Kidney glomerular epithelial cell (primary cell): ENCODE measurements around the gene ZNF865.

Experiments
- DNase-seq: peaks from one replicate; lab custom pipeline; 2025; lab: John Stamatoyannopoulos, UW

The ZNF865 gene

DNA sequence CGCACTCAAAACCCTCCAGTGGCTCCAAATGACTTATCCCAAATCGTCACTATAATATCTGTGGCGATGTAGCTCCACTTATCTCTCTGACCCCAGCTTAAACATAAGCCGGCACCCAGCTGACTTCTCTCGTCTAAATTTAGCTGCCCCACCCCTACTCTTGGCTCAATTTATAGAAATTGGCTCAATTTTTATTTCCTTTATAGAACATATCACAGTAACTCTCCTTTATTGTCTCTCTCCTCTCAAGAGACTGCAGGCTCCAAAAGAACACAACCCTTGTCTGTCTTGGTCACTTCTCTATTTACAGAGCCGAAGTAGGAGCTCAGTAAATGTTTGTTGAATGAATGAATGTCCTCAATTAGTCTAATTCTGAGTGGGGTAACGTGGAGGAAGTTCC is 18.1 kb downstream of the ZNF865 start:
- no peak for DNase-seq

DNA sequence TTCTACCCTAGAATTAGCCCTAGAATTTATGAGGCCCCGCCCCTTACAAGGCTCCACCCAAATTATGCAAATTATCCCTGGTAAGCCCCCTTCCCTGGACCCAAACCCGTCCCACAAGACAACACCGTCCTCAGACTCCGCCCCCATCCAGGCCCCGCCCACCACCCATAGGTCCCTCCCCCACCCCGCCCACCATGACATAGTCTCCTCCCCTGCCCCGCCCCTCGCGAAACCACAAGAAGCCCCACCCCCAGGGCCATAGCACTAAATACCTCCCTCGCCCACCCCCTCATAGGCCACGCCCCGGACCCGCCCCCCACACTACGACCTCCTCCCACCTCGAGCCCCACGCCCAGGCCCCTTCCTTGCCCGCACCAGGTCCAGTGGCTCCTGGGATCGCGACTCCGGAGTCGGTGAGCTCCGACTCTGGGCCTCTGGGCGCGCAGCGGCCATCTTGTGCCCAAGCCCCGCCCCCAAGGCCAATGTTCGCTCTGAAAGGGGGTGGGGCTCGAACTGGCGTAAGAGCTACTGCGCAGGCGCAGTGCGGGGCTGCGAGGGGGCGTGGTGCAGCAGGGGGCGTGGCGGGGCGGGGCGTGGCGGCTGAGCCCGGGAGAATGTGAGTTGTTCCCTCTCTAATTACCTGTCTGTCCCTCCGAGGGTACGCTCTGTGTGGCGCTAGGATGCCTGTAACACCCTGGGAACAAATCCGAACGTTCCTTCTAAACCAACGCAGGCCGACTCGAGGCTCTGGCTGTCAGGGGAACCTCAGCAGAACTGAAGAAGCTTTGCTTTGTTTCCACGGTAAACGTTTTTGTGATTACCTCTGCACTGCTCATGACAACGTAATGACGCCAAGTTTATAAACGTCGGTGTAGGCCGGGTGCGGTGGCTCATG is 18.9 kb downstream of the ZNF865 start, which contains the start of gene ZNF784:
Gene ZNF784 (minus strand): TSS at position 458 of the 895 bp plus-strand sequence. CDS start 5 bp downstream, at position 453.
- DNase-seq = peak; percentile 75

DNA sequence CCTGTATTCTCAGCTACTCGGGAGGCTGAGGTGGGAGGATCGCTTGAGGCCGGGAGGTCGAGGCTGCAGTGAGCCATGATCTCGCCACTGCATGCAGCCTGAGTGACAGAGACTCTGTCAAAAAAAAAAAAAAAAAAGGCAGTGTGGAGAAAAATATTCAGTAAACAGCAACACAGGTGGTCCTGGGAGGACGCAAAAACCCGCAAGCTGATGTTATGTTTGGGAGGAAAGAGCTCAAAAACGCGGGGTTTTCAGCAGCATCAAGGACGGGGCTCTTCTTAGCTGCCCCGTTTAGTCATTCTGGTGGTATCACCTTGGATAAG is 19.5 kb downstream of the ZNF865 start:
- DNase-seq = no peak

DNA sequence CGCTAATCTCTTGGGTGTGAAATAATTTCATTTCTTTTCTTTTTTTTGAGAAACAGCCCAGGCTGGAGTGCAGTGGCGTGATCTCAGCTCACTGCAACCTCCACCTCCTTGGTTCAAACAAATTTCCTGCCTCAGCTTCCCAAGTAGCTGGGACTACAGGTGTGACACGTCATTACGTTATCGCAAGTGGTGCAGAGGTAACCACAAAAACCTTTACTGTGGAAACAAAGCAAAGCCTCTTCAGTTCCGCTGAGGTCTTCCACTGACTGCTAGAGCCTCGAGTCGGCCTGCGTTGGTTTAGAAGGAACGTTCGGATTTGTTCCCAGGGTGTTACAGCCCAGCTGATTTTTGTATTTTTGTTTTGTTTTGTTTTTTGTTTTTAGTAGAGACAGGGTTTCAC is 20.9 kb downstream of the ZNF865 start:
- DNase-seq = no peak

DNA sequence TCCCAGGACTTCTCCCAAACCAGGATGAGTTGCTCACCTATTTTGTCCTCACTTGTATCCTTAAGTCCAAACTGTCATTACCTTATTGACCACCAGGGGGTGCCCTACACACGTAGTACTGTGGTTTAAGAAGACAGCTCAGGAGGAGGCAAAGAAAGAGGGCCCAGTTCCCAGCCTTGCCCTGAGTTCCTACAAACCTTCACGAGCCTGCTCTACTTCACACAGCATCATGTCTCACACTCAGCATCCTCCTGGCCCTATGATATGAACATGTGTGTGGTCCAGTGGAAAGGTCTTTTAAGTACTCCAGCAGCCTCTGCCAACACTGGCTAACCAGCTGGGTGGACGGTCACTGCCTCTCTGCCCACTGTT is 27.0 kb downstream of the ZNF865 start:
- peak; percentile 86 for DNase-seq

DNA sequence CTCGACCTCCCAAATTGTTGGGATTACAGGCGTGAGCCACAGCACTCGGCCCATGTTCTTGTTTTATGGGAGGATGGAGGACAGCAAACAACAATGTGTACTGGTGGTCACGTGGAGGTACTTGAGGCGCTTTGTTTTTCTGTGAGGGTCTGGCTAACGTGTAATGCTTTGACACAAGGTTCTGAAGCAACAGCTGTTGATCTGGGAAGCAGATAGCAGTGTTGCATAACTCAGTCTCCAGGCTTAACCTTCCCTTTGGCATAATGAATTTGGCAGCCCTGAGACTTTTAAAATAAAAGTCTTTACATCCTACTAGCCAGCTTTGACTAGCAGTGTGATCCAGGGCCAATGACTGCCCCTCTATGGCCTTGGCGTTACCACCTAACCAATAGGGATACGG is 28.4 kb downstream of the ZNF865 start:
- DNase-seq = no peak

DNA sequence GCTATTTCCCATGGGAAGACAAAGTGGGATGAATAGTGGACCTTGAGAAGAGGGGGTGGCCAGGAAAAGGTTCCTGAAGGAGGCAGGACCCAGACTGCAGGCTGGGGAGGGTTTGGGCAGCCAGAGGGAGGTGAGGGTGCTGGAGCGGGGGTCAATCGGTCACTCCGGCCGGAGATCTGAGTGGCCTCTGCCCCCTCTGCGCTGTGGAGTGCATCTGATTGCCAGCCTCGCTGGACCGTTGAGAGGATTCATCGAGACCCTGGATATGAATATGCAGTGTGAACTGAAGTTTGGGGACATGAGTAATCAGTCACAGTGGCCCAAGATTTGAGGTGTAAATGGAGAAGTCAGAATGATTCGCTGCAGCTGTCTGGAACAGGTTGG is 29.9 kb downstream of the ZNF865 start:
- no peak for DNase-seq

DNA sequence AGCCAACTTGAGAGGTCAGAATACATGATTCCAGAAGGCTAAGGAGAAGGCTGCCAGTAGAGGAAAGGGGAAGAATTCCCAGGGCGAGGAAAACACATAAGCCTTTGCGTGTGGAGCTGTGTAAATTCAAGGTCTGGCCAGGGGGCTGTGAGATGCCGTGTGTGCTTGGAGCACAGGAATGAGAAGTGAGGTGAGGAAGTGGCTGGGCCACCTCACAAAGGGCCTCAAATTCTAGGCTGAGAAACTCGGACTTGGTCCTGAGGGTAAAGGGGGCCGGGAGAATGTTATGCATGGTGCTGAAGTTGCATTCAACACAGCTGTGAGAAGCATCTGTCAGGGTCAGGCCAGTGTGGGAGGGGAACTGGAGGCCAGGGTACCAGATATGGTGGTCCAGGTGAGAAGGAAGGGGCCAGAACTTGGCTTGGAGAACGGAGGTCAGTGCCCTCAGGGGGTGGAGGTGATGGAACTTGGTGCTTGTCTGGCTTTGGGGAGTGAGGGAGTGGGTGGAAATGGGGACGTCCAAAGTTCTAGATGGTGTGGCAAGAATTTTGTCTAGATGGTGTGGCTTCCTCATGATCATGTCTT is 30.5 kb downstream of the ZNF865 start:
- DNase-seq = no peak

DNA sequence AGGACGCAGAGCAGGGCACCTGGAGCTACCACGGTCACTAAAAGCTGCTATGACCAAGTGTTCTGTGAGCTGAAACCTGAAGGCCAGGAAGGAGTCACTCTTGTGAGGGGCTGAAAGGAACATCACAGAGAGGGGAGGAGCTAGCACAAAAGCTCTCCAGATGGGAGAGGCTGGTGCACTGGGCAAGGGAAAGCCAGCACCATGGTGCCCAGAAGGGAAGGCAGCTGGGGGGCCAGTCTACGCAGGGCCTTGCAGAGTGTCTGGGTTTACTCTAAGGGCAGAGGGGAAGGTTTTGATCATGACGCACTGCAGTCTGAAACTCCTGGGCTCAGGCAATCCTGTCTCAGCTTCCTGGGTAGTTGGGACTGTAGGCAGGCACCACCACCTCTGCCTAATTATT is 31.3 kb downstream of the ZNF865 start:
- no peak for DNase-seq

DNA sequence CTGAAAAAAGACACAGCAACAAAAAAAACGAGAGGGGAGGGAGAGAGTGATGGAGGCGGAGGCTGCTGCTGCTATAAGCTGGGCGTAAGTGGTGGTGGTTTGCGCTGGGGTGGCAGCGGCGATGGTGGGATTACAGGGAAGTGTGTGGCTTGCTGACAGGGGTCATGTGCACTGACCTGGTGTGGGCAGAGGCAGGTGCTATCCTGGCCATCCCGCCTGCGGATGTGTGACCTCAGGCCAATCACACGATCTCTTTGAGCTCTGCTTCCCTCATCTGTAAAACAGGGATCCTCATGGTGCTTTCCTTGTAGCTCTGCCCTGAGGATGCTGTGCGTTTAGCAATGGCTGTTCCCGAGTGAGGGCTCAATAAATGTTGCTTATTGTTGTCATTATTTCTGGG is 32.1 kb downstream of the ZNF865 start:
- no peak for DNase-seq

DNA sequence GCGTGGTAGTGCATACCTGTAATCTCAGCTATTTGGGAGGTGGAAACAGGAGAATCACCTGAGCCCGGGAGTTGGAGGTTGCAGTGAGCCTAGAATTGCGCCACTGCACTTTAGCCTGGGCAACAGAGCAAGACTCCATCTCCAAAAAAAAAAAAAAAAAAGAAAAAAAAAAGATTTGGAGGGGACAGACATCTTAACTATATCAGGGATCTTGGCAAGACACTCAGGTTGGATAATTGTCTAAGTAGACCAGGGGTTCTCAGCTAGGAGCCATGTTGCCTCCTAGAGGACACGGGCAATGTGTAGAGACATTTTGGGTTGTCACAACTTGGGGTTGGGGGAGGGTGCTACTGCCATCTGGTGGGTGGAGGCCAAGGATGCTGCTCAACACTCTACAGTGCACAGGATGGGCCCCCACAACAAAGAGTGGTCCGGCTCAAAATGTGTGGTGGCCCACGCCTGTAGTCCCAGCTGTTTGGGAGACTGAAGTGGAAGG is 33.5 kb downstream of the ZNF865 start:
- no peak for DNase-seq

DNA sequence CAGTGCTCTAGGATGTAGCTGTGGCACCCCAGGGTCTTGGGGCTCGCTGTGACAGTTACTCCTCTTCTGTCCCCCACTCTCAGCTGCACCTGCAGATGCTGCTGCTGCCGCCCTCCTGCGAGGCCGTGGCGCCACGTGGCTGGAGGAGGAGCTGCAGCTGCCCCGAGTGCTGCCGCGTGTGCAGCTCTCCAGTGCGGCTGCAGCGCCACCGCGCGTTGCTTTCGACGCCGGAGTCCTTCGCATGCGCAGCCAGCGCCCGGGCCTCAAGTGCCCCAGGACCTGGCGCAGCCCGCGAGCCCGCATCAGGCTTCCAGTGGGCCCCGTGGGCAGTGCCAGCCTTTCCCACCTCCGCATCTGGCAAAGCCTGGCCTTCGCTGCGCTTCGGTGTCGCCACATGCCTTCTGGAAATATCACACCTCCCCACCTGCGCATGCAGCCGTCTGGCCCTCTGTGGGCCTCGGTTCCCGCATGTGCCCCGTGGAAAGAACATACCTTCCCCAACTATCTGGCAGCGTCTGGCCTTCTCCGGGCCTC is 34.7 kb downstream of the ZNF865 start:
- DNase-seq = no peak

DNA sequence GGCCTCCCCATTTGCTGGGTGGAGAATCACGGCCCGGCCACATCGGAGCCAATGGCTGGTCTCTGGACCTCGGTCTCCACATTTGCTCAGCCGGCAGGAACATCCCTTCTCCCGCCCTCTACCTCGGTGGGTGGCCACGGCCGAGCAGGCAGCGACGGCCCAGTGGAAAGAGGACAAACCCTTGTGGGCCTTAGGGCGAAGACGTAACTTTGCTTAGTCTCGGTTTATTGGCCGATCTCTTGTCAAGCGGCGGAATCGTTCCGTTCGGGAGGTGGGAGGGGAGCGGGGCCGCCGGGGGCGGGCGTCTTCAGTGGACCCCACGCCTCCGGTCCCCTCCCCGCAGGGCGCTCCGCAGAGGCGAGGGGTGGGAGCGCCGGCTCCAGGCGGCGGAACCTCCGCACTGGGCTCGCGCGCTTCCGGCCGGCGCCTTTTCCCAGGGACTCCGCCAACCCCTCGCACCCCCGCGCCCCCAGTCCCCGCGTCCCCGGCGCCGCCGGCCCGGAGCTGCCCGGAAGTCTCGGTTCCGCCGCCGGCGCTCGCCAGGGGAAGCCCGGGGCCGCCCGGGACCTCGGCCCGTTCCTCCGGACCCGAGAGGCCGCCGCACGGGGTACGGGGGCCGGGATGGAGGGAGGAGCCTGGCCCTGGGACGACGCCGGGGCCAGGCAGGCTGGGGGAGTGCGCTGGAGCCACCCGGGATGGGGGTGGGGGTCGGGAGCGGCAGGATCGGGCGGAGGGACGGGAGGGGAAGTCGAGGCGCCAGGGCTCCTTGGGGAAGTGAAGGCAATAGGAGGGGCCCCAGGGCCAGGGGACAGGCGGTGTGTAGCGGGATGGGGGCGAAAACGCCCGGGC is 35.4 kb downstream of the ZNF865 start, which contains the start of gene ZNF580:
Gene ZNF580 (plus strand): TSS at position 426 of the 849 bp plus-strand sequence. CDS start 1,507 bp downstream, outside the sequence.
- peak; percentile 35 for DNase-seq

DNA sequence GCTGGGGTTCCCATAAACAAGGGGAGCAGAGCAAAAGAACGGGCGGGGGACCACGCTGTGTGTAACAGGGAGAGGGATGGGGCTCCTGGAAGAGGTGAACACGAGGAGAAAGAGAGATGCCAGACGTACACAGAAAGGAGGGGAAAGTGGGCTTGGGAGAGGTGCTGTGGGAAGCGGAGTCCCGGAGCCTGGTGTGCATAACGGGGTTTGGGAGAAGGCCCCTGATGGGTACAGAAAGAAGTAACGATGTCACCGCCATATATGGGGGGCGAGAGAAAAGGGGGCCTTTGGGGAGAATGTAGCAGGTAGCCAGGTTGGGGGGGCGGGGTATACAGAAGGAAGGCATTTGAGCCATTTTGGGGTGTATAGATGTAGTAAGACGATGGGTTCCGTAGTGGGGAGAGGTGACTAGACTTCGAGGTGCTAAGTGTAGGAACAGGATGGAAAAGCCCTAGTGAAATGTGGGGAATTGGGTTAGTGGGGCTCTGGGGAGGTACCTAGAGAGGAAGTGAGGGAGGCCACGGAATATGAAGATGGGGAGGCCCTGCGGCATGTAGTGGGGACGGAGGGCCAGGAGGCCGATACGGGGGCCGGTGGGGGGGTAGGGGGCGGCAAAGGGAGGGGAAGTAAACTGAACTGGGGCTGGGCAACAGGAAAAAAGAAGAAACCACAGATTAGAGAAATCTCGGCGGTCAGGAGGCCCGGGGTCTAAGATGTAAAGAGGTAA is 36.1 kb downstream of the ZNF865 start:
- DNase-seq = peak; percentile 37

DNA sequence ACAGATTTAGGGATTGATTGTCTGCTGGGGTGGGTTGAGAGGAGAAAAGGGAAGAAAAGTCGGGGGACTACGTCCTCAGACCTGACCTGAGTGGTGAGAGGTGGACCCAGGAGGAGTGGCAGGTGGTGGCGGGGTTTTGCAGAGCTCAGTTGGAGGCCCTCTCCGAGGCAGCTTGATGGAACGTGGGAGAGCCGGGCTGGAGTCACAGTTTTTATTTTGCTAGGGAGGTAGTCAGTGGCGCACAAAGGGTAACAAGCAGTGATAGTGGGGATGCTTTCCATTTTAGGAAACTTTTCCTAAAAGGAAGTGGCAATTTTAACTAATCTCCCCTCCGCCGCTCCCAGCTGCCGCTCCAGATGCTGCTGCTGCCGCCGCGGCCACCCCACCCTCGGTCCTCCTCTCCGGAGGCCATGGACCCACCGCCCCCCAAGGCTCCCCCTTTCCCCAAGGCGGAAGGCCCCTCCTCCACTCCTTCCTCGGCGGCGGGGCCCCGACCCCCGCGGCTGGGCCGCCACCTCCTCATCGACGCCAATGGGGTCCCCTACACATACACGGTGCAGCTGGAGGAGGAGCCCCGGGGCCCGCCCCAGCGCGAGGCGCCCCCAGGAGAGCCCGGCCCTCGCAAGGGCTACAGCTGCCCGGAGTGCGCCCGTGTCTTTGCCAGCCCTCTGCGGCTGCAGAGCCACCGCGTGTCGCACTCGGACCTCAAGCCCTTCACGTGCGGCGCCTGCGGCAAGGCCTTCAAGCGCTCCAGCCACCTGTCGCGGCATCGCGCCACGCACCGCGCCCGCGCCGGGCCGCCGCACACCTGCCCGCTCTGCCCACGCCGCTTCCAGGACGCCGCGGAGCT is 36.9 kb downstream of the ZNF865 start:
- DNase-seq = no peak

DNA sequence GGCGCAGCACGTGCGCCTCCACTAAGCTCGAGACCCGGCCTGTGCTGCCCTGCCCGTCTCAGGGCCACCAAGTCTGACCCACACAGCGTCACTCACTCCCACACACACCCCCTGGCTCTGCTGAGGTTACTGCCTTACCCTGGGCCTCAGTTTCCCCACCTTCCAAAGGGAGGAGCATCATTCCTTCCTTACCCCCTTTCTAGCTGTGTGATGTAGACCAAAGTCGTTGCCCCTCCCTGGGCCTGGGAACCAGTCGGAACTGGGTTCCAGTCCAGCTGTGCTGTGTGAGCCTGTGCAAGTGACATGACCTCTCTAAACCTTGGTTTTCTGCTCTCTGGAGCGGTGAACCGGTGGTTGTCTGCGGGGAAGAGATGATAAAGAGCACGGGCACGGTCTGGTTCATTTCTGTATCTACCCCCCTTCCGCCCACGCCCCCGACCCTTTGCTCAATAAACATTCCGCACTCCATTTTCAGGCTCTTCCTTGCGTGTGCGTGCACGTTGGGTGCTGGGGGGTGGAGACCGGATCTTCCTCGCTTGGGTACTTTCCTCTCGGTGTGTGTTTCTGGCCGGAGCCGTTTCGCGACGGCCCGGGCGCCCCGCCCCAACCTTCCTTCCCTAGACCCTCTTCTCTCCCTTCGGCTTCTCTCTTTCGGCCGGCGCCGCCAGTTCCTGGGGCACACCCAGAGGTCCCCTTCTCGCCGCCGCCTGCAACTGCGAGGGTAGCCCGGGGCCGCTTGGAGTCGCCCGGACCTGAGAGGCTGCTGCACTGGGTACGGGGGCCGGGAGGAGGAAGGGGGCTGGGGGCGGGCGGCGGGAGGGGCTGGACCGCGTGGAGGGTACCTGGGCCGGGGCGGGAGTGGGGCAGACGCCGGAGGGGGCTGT is 37.8 kb downstream of the ZNF865 start, which contains the start of gene ZNF581:
Gene ZNF581 (plus strand): TSS at position 647 of the 884 bp plus-strand sequence. CDS start 923 bp downstream, outside the sequence.
- peak; percentile 73 for DNase-seq

DNA sequence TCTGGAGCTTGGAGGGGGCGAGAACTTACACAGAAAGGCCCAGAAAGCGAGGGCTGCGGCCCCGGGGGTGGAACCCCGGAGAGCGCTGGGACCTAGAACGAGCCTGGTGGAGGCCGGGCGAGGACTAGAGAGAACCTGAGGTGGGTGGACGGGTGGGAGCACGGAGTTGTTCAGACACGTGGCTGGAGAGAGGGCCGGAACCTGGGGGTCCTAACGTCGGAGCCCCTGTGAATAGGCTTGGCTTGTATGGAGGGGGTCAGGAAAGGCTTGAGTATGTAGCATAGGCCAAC is 38.4 kb downstream of the ZNF865 start:
- no peak for DNase-seq

DNA sequence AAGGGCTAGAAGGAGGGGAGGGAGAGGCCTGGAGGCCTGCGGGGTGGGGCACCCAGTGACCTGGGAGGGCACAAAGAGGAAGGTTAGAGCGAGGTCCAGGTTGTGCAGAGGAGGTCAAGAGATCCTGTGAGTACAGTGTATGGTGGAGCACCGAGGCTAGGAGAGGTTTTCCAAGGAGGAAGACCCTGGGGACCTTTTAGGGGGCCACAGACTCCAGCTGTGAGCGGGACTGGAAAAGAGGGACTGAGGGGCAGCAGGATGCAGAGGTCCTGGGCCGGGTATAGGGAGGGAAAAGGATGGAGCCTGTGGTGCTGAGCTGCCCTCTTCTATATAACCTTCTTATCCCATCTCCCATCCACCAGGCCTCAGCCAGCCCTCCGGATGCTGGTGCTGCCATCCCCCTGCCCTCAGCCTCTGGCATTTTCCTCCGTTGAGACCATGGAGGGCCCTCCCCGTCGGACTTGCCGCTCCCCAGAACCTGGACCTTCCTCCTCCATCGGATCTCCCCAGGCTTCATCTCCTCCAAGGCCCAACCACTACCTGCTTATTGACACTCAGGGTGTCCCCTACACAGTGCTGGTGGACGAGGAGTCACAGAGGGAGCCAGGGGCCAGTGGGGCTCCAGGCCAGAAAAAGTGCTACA is 38.9 kb downstream of the ZNF865 start:
- DNase-seq = no peak
